Activated naive CD4-positive, alpha-beta T cell treated with anti-CD3 and anti-CD28 coated beads for 36 hours (primary cell): ENCODE measurements around the gene ZNF362. TPM values are rescaled to one million over a fixed set of nuclear protein-coding genes. Genes with fewer than 3 reads are reported as not detected.

ENCODE experiments used
- CTCF ChIA-PET: fragments of 350-600 bp; sonication (Branson Sonifier 250); formaldehyde crosslinking; loops from one replicate; lab custom pipeline; 2021; ENCODE audit warnings: antibody characterized with exemption; lab: Charles Lee
- DNase-seq: peaks from one replicate; pipeline ENCODE4 v3.0.0-alpha.2; 2020
- H3K27ac Mint-ChIP-seq: one replicate; pipeline ENCODE4 v1.8.0; 2021; ENCODE audit warnings: mild to moderate bottlenecking, mixed read lengths
- H3K27me3 Mint-ChIP-seq: one replicate; pipeline ENCODE4 v1.8.0; 2021; ENCODE audit warnings: low read depth, mixed read lengths
- H3K36me3 Mint-ChIP-seq: one replicate; pipeline ENCODE4 v1.8.0; 2021; ENCODE audit warnings: low read depth, mixed read lengths
- H3K4me1 Mint-ChIP-seq: one replicate; pipeline ENCODE4 v1.8.0; 2021; ENCODE audit warnings: low read depth, mixed read lengths
- H3K4me3 Mint-ChIP-seq: one replicate; pipeline ENCODE4 v1.8.0; 2021; ENCODE audit warnings: mild to moderate bottlenecking, moderate library complexity, mixed read lengths
- H3K9me3 Mint-ChIP-seq: one replicate; pipeline ENCODE4 v1.8.0; 2021; ENCODE audit warnings: mixed read lengths
- intact Hi-C: fragments of 100-400 bp; cut with micrococcal nuclease; formaldehyde crosslinking; loops from one replicate; pipeline ENCODE4 v1.15.1; 2023
- total RNA-seq, 2 experiments: library from RNA; stranded (reverse); gene quantifications; one replicate each; pipeline ENCODE4 v1.2.3, GENCODE V29; 2021

Gene ZNF362
- total RNA-seq, 2 experiments from 2014 or later: 8.1 to 8.8 TPM

GRCh38 chr1:33271666-33272505 lies 15.6 kb downstream of the ZNF362 start:
- Mint-ChIP-seq H3K27ac (no peak overlapping the region), H3K27me3 (no peaks in the 10 kb centered on the region), H3K9me3 (no peaks in the 10 kb centered on the region)

GRCh38 chr1:33272509-33272908 lies 16.2 kb downstream of the ZNF362 start:
- intact Hi-C loops: no loop called here
- no peaks in the 10 kb centered on the region for H3K9me3 Mint-ChIP-seq
- CTCF ChIA-PET: interaction anchor here (0.7 to 3.1 kb wide), 3 partner anchors 10 to 135 kb away, joined by 3 to 10 read pairs (median 3); no protein-coding TSS in a partner anchor

More at GRCh38 chr1:33271666-33272505, 15.6 kb downstream of the ZNF362 start:
- Mint-ChIP-seq H3K4me3 (no peak overlapping the region), H3K4me1 (peaks cover 26% of the 10 kb centered on the region), H3K36me3 (peaks cover 1% of the 10 kb centered on the region)
- DNase-seq: no peak
- CTCF ChIA-PET: interaction anchor here (0.7 to 3.1 kb wide), 2 partner anchors 10 to 23 kb away, joined by 3 to 10 read pairs; no protein-coding TSS in a partner anchor
- intact Hi-C loops: no loop called here

GRCh38 chr1:33272930-33273329 lies 16.6 kb downstream of the ZNF362 start:
- CTCF ChIA-PET: interaction anchor here (1.2 to 3.1 kb wide), 2 partner anchors 22 to 135 kb away, joined by 3 to 10 read pairs; no protein-coding TSS in a partner anchor
- H3K4me3 Mint-ChIP-seq: no peak overlapping the region
- DNase-seq: no peak
- peaks cover 26% of the 10 kb centered on the region for H3K4me1 Mint-ChIP-seq
- intact Hi-C loops: no loop called here
- no peaks in the 10 kb centered on the region for H3K9me3 Mint-ChIP-seq
- H3K27me3 Mint-ChIP-seq: no peaks in the 10 kb centered on the region
- no peak overlapping the region for H3K27ac Mint-ChIP-seq
- peaks cover 1% of the 10 kb centered on the region for H3K36me3 Mint-ChIP-seq

More at GRCh38 chr1:33272509-33272908, 16.2 kb downstream of the ZNF362 start:
- Mint-ChIP-seq H3K27me3 (no peaks in the 10 kb centered on the region), H3K4me3 (no peak overlapping the region), H3K27ac (no peak overlapping the region), H3K4me1 (peaks cover 26% of the 10 kb centered on the region), H3K36me3 (peaks cover 1% of the 10 kb centered on the region)
- DNase-seq: no peak

- H3K4me3 Mint-ChIP-seq: no peak overlapping the region
- H3K4me1 Mint-ChIP-seq: peaks cover 25% of the 10 kb centered on the region
- intact Hi-C loops: no loop called here
- no peaks in the 10 kb centered on the region for H3K9me3 Mint-ChIP-seq
- no peaks in the 10 kb centered on the region for H3K27me3 Mint-ChIP-seq
- CTCF ChIA-PET: interaction anchor here (1.2 to 3.1 kb wide), 2 partner anchors 22 to 136 kb away, joined by 3 to 10 read pairs; no protein-coding TSS in a partner anchor
- peaks cover 1% of the 10 kb centered on the region for H3K36me3 Mint-ChIP-seq
- DNase-seq: no peak
- H3K27ac Mint-ChIP-seq: no peak overlapping the region
Measured at GRCh38 chr1:33273406-33273805, 17.1 kb downstream of the ZNF362 start.

- no peak overlapping the region for H3K4me3 Mint-ChIP-seq
Measured at GRCh38 chr1:33273961-33274371, 17.7 kb downstream of the ZNF362 start.

GRCh38 chr1:33274446-33274845 lies 18.2 kb downstream of the ZNF362 start:
- CTCF ChIA-PET: interaction anchor here (3.1 kb wide), 1 partner anchor 21 kb away, joined by 10 read pairs; no protein-coding TSS in a partner anchor
- H3K27me3 Mint-ChIP-seq: no peaks in the 10 kb centered on the region
- peaks cover 23% of the 10 kb centered on the region for H3K4me1 Mint-ChIP-seq
- no peak overlapping the region for H3K4me3 Mint-ChIP-seq
- H3K9me3 Mint-ChIP-seq: no peaks in the 10 kb centered on the region
- peaks cover 1% of the 10 kb centered on the region for H3K36me3 Mint-ChIP-seq
- intact Hi-C loops: no loop called here
- H3K27ac Mint-ChIP-seq: no peak overlapping the region
- DNase-seq: no peak

More at GRCh38 chr1:33273961-33274371, 17.7 kb downstream of the ZNF362 start:
- Mint-ChIP-seq H3K27me3 (no peaks in the 10 kb centered on the region), H3K9me3 (no peaks in the 10 kb centered on the region), H3K27ac (no peak overlapping the region), H3K36me3 (peaks cover 1% of the 10 kb centered on the region), H3K4me1 (peaks cover 24% of the 10 kb centered on the region)
- CTCF ChIA-PET: interaction anchor here (3.1 kb wide), 1 partner anchor 21 kb away, joined by 10 read pairs; no protein-coding TSS in a partner anchor
- no peak for DNase-seq
- intact Hi-C loops: no loop called here

GRCh38 chr1:33275195-33275594 lies 18.9 kb downstream of the ZNF362 start:
- DNase-seq: no peak
- Mint-ChIP-seq H3K27ac (no peak overlapping the region), H3K9me3 (no peaks in the 10 kb centered on the region), H3K4me1 (peaks cover 23% of the 10 kb centered on the region), H3K4me3 (no peak overlapping the region), H3K36me3 (peaks cover 7% of the 10 kb centered on the region), H3K27me3 (no peaks in the 10 kb centered on the region)
- intact Hi-C loops: no loop called here
- CTCF ChIA-PET: no interaction called here

GRCh38 chr1:33275706-33276572 lies 19.6 kb downstream of the ZNF362 start:
- peaks cover 7% of the 10 kb centered on the region for H3K36me3 Mint-ChIP-seq
- H3K27me3 Mint-ChIP-seq: no peaks in the 10 kb centered on the region
- CTCF ChIA-PET: no interaction called here
- no peak overlapping the region for H3K27ac Mint-ChIP-seq
- H3K9me3 Mint-ChIP-seq: no peaks in the 10 kb centered on the region
- no peak for DNase-seq
- H3K4me1 Mint-ChIP-seq: peaks cover 21% of the 10 kb centered on the region
- no peak overlapping the region for H3K4me3 Mint-ChIP-seq
- intact Hi-C loops: no loop called here

- Mint-ChIP-seq H3K36me3 (peaks cover 10% of the 10 kb centered on the region), H3K27ac (no peak overlapping the region), H3K9me3 (no peaks in the 10 kb centered on the region), H3K27me3 (no peaks in the 10 kb centered on the region), H3K4me3 (no peak overlapping the region), H3K4me1 (peaks cover 18% of the 10 kb centered on the region)
- CTCF ChIA-PET: interaction anchor here (2.4 kb wide), 1 partner anchor 19 kb away, joined by 6 read pairs; no protein-coding TSS in a partner anchor
- DNase-seq: no peak
- intact Hi-C loops: no loop called here
Measured at GRCh38 chr1:33276573-33277298, 20.4 kb downstream of the ZNF362 start.

- intact Hi-C loops: no loop called here
- no peak for DNase-seq
- Mint-ChIP-seq H3K9me3 (no peaks in the 10 kb centered on the region), H3K27me3 (no peaks in the 10 kb centered on the region), H3K4me1 (peaks cover 13% of the 10 kb centered on the region), H3K27ac (no peak overlapping the region), H3K4me3 (no peak overlapping the region), H3K36me3 (peaks cover 16% of the 10 kb centered on the region)
- CTCF ChIA-PET: interaction anchor here (0.5 to 2.4 kb wide), 2 partner anchors 18 to 356 kb away, joined by 3 to 6 read pairs; no protein-coding TSS in a partner anchor
Measured at GRCh38 chr1:33277488-33278084, 21.3 kb downstream of the ZNF362 start.

GRCh38 chr1:33280091-33280661 lies 23.9 kb downstream of the ZNF362 start:
- no peak overlapping the region for H3K27ac Mint-ChIP-seq
- H3K36me3 Mint-ChIP-seq: peaks cover 16% of the 10 kb centered on the region
- H3K27me3 Mint-ChIP-seq: no peaks in the 10 kb centered on the region
- no peak for DNase-seq
- H3K9me3 Mint-ChIP-seq: no peaks in the 10 kb centered on the region
- H3K4me3 Mint-ChIP-seq: no peak overlapping the region
- intact Hi-C loops: no loop called here
- H3K4me1 Mint-ChIP-seq: no peaks in the 10 kb centered on the region
- CTCF ChIA-PET: no interaction called here
